Measurements from ENCODE around the gene AK1.

- no peak for TF ChIP-seq CTCF (conservative IDR thresholded peaks at IDR 0.05; ENCODE audit: low read depth in 2 of 2)
- TF ChIP-seq EZH2 (IDR thresholded peaks at IDR 0.05; ENCODE audit: low read depth, unreplicated experiment) = no peak
- TF ChIP-seq EZH2phosphoT487 (IDR thresholded peaks at IDR 0.05; ENCODE audit: unreplicated experiment) = no peak
- no peak for TF ChIP-seq POLR2AphosphoS5 (IDR thresholded peaks at IDR 0.05; ENCODE audit: low read depth)
- TF ChIP-seq REST (IDR thresholded peaks at IDR 0.05; ENCODE audit: unreplicated experiment) = no peak
- TF ChIP-seq JUNB (IDR thresholded peaks at IDR 0.05; ENCODE audit: unreplicated experiment) = no peak
- no peak for TF ChIP-seq ZNF114 (CRISPR knock-in tag; IDR thresholded peaks at IDR 0.05)
- no peak for TF ChIP-seq ETS1 (IDR thresholded peaks at IDR 0.05)
- no peak for TF ChIP-seq NANOG (IDR thresholded peaks at IDR 0.05; ENCODE audit: borderline replicate concordance)
- TF ChIP-seq CREB1 (CRISPR knock-in tag; IDR thresholded peaks at IDR 0.05; ENCODE audit: low read depth) = no peak
These were observed 2.7 kb upstream of the AK1 start for GRCh38 chr9:127880143-127880542.

Data from GM23338 (cell line).